HCT116 (cell line): ENCODE measurements around the gene MACROD1.

Source experiments
- CTCF ChIP-seq, 3 experiments: fragments of 200-600 bp in 1 of 3; sonication (generic) in 1 of 3; IDR thresholded peaks in 2 of 3; conservative IDR thresholded peaks in 1 of 3; 2 replicates each; pipeline ENCODE4 v1.5.1; 2012 to 2017; ENCODE audit warnings: low read depth in 2 of 3, low read length in 2 of 3, antibody characterized with exemption in 1 of 3, borderline replicate concordance in 1 of 3, control low read depth in 1 of 3, mild to moderate bottlenecking in 1 of 3, mixed read lengths in 1 of 3, mixed run types in 1 of 3, moderate library complexity in 1 of 3; ENCODE audit not compliant: insufficient read depth in 1 of 3
- EZH2 ChIP-seq: fragments of 200-600 bp; sonication (generic); IDR thresholded peaks from 2 replicates; pipeline ENCODE4 v1.6.1; 2017; ENCODE audit warnings: antibody characterized with exemption, mixed run types
- JUND ChIP-seq: IDR thresholded peaks from 2 replicates; pipeline ENCODE4 v1.6.1; 2012
- MAX ChIP-seq: IDR thresholded peaks from 2 replicates; pipeline ENCODE4 v1.6.1; 2012
- POLR2A ChIP-seq: IDR thresholded peaks from 2 replicates; pipeline ENCODE4 v1.7.0; 2011; ENCODE audit warnings: borderline replicate concordance; ENCODE audit not compliant: insufficient read depth, insufficient read length; ENCODE audit errors: extremely low read depth
- POLR2AphosphoS5 ChIP-seq: IDR thresholded peaks from 2 replicates; pipeline ENCODE4 v1.6.1; 2011; ENCODE audit warnings: mild to moderate bottlenecking, low read depth, low read length, moderate library complexity
- REST ChIP-seq: IDR thresholded peaks from 2 replicates; pipeline ENCODE4 v1.6.1; 2012; ENCODE audit warnings: low read depth
- TCF7L2 ChIP-seq: IDR thresholded peaks from 2 replicates; pipeline ENCODE4 v1.7.0; 2011; ENCODE audit warnings: borderline replicate concordance, inconsistent platforms; ENCODE audit not compliant: insufficient read depth, insufficient read length; ENCODE audit errors: extremely low read depth
- YY1 ChIP-seq: IDR thresholded peaks from 2 replicates; pipeline ENCODE4 v1.6.1; 2011; ENCODE audit warnings: low read length, low read depth, moderate library complexity, mild to moderate bottlenecking; ENCODE audit not compliant: insufficient replicate concordance; ENCODE audit errors: extremely low read depth
- ZBTB33 ChIP-seq: IDR thresholded peaks from 2 replicates; pipeline ENCODE4 v1.6.1; 2011; ENCODE audit warnings: mild to moderate bottlenecking, low read length, moderate library complexity; ENCODE audit not compliant: insufficient replicate concordance; ENCODE audit errors: extremely low read depth

GRCh38 chr11:64035081-64035524 lies 130.8 kb downstream of the MACROD1 start:
- TF ChIP-seq YY1 (no peak), EZH2 (no peak), TCF7L2 (no peak), CTCF (IDR thresholded peaks at IDR 0.05 in 2 of 3, conservative IDR thresholded peaks at IDR 0.05 in 1 of 3; ENCODE audit: borderline replicate concordance in 1 of 3, insufficient read depth in 1 of 3, low read depth in 2 of 3, low read length in 2 of 3) (no peak), POLR2AphosphoS5 (no peak), POLR2A (no peak), REST (no peak), JUND (no peak), MAX (no peak), ZBTB33 (no peak)
